Right lobe of liver (tissue), 6 donors: ENCODE measurements around the gene B4GALNT1. TPM values are rescaled to one million over a fixed set of nuclear protein-coding genes. Genes with fewer than 3 reads are reported as not detected.
"Not testable (repeated sequence)": the region's sequence is repeated elsewhere in the genome, so short reads cannot be mapped to it uniquely, and the experiment has no call there.

ENCODE experiments used
- ATAC-seq, 4 donors: fragments of 200-7000 bp; cut with Tn5 transposase; one replicate each; pipeline ENCODE4 v1.9.1; 2020; ENCODE audit warnings: mild to moderate bottlenecking in 4 of 4, moderate library complexity in 4 of 4
- DNase-seq, 3 donors: peaks; one replicate each; pipeline ENCODE4 v3.0.0-alpha.2; 2020
- H3K27ac ChIP-seq, 3 donors: fragments of 200-600 bp; one replicate each; pipeline ENCODE4 v1.8.0; 2022
- H3K27me3 ChIP-seq, 2 donors: fragments of 200-600 bp; one replicate each; pipeline ENCODE4 v1.8.0; 2022
- H3K36me3 ChIP-seq, 4 donors: fragments of 200-600 bp; sonication (generic) in 1 of 4; one replicate each; pipeline versions ENCODE4 v1.5.1 to v1.8.0; 2017 to 2022; ENCODE audit warnings: control low read depth in 1 of 4
- H3K4me1 ChIP-seq, 4 donors: fragments of 200-600 bp; sonication (generic) in 1 of 4; one replicate each; pipeline versions ENCODE4 v1.5.1 to v1.8.0; 2017 to 2022; ENCODE audit warnings: control low read depth in 1 of 4
- H3K4me3 ChIP-seq, 3 donors: fragments of 200-600 bp; one replicate each; pipeline ENCODE4 v1.8.0; 2022
- H3K9me3 ChIP-seq, 4 donors: fragments of 200-600 bp; sonication (generic) in 1 of 4; one replicate each; pipeline versions ENCODE4 v1.5.1 to v1.8.0; 2017 to 2022; ENCODE audit warnings: control low read depth in 1 of 4
- POLR2A ChIP-seq: fragments of 450-650 bp; IDR thresholded peaks from one replicate; pipeline ENCODE4 v1.6.1; 2017; ENCODE audit warnings: antibody characterized with exemption, mild to moderate bottlenecking
- WGBS: methylation state at CpG from one replicate; pipeline ENCODE4 v1.1.6; 2018; ENCODE audit warnings: low coverage, low lambda C conversion rate; ENCODE audit not compliant: insufficient coverage; ENCODE audit errors: missing lambda C conversion rate; 5-methylcytosine and 5-hydroxymethylcytosine counted together
- intact Hi-C, 2 donors: fragments of 100-400 bp; cut with DNase I; formaldehyde crosslinking; loops; one replicate each; pipeline versions ENCODE4 v1.11.2 to v1.14.1; 2022
- total RNA-seq, 6 experiments: library from RNA; depleted of rRNA in 2 of 6; stranded (reverse); fragments of >200 nt in 2 of 6; fragmentation: NEBNext Ultra II Directional in 3 of 6; extraction: Animal tissue kit (Norgen Biotek cat#: 25700) in 3 of 6; gene quantifications; one replicate each; pipeline versions ENCODE4 v1.1.0 to v1.2.4, GENCODE V29; 2016 to 2023
- TF ChIP-seq, protein P1 (sequence below), 4 donors: fragments of 200-600 bp in 3 of 4; fragments of 450-650 bp in 1 of 4; IDR thresholded peaks; one replicate each; pipeline versions ENCODE4 v1.5.1 to v1.8.0; 2016 to 2022; ENCODE audit warnings: antibody characterized with exemption in 4 of 4, mild to moderate bottlenecking in 2 of 4
- donor health status: DM: no; HTN: yes; CAD: no.
- donor health status: DM: no; HTN: no; CAD: no.
- donor health status: DM: no; HTN: no; CAD: no.
- donor health status: DM: no; HTN: yes; CAD: no.
- donor health status: DM: no; HTN: yes; CAD: no.

Gene B4GALNT1
- total RNA-seq, 6 experiments from 2014 or later, result 0.44 to 3.6 (median 0.78) TPM

DNA sequence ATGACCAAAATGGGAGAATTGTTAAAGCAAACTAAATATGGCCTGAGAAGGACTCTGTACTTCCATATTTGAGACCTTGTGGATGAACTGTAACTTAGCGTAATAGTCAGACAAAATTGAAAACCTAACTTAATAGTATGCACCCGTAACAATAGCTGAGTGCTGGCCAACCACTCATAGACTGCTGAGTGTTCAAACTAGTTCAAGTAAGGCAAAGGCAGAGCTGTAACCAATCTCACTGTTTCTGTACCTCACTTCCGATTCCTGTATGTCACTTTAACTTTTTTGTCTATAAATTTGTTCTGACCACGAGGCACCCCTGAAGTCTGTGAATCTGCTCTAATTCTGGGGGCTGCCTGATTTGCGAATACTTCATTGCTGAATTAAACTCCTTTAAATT, 33.9 kb upstream of the B4GALNT1 start:
- Histone ChIP-seq H3K9me3 (no peaks in the 10 kb centered on the region), H3K27ac (no peak overlapping the region), H3K36me3 (no peaks in the 10 kb centered on the region), H3K4me1 (no peaks in the 10 kb centered on the region), H3K27me3 (no peaks in the 10 kb centered on the region), H3K4me3 (no peak overlapping the region)
- 71% methylated on average over 4 of the region's 5 CpGs for WGBS
- ATAC-seq (no peak), DNase-seq (no peak)
- TF ChIP-seq, protein P1, sequence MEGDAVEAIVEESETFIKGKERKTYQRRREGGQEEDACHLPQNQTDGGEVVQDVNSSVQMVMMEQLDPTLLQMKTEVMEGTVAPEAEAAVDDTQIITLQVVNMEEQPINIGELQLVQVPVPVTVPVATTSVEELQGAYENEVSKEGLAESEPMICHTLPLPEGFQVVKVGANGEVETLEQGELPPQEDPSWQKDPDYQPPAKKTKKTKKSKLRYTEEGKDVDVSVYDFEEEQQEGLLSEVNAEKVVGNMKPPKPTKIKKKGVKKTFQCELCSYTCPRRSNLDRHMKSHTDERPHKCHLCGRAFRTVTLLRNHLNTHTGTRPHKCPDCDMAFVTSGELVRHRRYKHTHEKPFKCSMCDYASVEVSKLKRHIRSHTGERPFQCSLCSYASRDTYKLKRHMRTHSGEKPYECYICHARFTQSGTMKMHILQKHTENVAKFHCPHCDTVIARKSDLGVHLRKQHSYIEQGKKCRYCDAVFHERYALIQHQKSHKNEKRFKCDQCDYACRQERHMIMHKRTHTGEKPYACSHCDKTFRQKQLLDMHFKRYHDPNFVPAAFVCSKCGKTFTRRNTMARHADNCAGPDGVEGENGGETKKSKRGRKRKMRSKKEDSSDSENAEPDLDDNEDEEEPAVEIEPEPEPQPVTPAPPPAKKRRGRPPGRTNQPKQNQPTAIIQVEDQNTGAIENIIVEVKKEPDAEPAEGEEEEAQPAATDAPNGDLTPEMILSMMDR (IDR thresholded peaks at IDR 0.05), result no peak
- TF ChIP-seq POLR2A, result no peak
- intact Hi-C loops, result no loop called here

DNA sequence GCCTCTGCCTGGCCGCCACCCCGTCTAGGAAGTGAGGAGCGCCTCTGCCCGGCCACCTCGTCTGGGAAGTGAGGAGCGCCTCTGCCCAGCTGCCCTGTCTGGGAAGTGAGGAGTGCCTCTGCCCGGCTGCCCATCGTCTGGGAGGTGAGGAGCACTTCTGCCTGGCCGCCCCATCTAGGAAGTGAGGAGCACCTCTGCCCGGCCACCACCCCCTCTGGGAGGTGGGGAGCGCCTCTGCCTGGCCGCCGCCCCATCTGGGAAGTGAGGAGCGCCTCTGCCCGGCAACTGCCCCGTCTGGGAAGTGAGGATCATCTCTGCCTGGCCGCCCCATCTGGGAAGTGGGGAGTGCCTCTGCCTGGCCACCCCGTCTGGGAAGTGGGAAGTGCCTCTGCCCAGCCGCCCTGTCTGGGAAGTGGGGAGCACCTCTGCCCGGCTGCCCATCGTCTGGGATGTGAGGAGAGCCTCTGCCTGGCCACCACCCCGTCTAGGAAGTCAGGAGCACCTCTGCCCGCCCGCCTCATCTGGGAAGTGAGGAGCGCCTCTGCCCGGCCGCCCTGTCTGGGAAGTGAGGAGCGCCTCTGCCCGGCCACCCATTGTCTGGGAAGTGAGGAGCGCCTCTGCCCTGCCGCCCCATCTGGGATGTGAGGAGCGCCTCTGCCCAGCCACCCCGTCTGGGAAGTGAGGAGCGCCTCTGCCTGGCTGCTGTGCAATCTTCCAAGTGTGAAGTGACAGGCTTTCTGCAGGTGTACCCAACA, 32.2 kb upstream of the B4GALNT1 start:
- WGBS, result 80% methylated on average over 1 of the region's 34 CpGs
- ATAC-seq, H3K9me3 ChIP-seq, intact Hi-C loops, H3K27me3 ChIP-seq, H3K27ac ChIP-seq, DNase-seq, H3K4me1 ChIP-seq, H3K36me3 ChIP-seq, H3K4me3 ChIP-seq: not testable (repeated sequence)

DNA sequence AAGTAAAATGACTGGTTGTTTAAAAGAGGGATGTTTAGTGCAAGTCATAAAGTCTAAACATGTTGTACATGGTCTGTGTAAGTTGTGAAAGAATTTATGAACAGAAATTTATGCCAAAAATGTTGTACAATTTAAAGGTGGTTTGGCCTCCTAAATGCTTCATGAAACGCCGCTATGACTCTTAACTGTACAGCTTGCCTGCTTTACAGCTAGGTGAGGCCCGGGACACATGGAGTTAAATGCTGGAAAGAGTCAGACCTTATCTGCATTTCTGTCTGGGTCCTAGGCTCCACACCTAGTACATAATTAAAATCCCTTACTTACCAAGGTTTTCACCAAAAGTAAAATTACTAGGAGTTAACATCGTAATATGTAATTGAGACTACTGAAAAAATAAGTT, 28.4 kb upstream of the B4GALNT1 start:
- H3K9me3 ChIP-seq, result no peaks in the 10 kb centered on the region
- H3K27me3 ChIP-seq, result no peaks in the 10 kb centered on the region
- WGBS, result 89% methylated on average over 4 of the region's 4 CpGs
- ATAC-seq, result no peak
- no peaks in the 10 kb centered on the region for H3K36me3 ChIP-seq
- no peak overlapping the region for H3K4me3 ChIP-seq
- peaks cover 0 to 11% (median 2%) of the 10 kb centered on the region in 4 donors for H3K4me1 ChIP-seq
- intact Hi-C loops, result no loop called here
- no peak for DNase-seq
- TF ChIP-seq, protein P1 (IDR thresholded peaks at IDR 0.05), result no peak
- TF ChIP-seq POLR2A, result no peak
- H3K27ac ChIP-seq, result no peak overlapping the region

DNA sequence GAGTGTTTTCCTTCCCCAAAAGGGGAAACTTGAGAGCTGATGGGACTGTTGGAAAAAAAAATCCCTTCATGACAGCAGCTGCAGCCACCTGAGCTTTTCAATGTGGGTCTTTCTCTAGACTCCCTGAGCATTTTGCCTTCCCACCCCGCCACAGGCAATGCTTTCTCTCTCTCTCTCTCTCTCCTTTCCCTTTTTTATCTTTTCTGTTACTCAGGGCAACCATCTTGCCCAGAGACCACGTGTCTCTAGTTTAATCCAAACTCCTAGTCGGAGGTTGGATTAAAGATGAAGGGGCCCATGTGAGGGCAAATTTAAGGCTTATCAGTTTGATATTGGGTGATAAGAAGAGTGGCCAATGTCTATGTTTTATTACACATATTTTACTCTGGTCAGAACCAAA, 25.9 kb upstream of the B4GALNT1 start:
- DNase-seq (no peak), ATAC-seq (no peak)
- no peaks in the 10 kb centered on the region for H3K9me3 ChIP-seq
- intact Hi-C loops, result no loop called here
- no peak overlapping the region for H3K4me3 ChIP-seq
- H3K27me3 ChIP-seq, result no peaks in the 10 kb centered on the region
- no peaks in the 10 kb centered on the region for H3K36me3 ChIP-seq
- no peak overlapping the region for H3K27ac ChIP-seq
- H3K4me1 ChIP-seq, result peaks cover 0 to 11% (median 2%) of the 10 kb centered on the region in 4 donors
- WGBS, result 58% methylated on average over 3 of the region's 3 CpGs
- no peak for TF ChIP-seq POLR2A
- TF ChIP-seq, protein P1 (IDR thresholded peaks at IDR 0.05), result no peak

DNA sequence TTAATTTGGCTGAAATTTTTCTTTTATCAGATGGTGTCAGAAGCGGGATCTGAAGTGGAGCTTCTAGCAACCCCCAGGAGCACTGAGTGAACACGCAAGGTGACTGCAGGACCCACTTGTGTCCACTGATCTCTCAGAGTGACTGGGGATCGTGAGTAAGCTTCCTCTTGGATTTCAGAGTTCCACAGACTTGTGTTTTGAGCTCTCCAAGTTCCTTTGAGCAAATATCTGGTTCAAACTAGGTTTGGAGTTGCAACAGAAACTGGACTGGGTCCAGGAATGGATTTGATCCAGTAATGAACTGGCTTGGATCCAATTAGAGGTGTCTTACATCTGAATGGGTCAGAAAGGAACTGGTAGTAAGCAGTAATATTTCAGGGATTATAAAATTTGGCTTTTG, 24.7 kb upstream of the B4GALNT1 start:
- peak overlapping the region in 1 of 3 donors; percentile 40 for H3K27ac ChIP-seq
- peak in 1 of 3 donors; percentile 70 for DNase-seq
- intact Hi-C loops, result no loop called here

DNA sequence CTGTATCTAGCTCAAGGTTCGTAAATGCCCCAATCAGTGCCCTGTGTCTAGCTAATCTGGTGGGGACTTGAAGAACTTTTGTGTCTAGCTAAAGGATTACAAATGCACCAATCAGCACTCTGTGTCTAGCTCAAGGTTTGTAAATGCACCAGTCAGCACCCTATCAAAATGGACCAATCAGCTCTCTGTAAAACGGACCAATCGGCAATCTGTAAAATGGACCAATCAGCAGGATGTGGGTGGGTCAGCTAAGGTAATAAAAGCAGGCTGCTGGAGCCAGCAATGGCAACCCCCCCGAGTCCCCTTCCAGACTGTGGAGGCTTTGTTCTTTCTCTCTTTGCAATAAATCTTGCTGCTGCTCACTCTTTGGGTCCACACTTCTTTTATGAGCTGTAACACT, 23.4 kb upstream of the B4GALNT1 start:
- WGBS, result 71% methylated on average over 3 of the region's 4 CpGs
- ATAC-seq, H3K4me3 ChIP-seq, H3K27me3 ChIP-seq, intact Hi-C loops, H3K9me3 ChIP-seq, H3K36me3 ChIP-seq, H3K27ac ChIP-seq, DNase-seq: not testable (repeated sequence)
- H3K4me1 ChIP-seq, result peaks cover 0 to 11% (median 2%) of the 10 kb centered on the region in 4 donors

More for the DNA sequence above, 24.7 kb upstream of the B4GALNT1 start:
- no peaks in the 10 kb centered on the region for H3K36me3 ChIP-seq
- H3K27me3 ChIP-seq, result no peaks in the 10 kb centered on the region
- peaks cover 0 to 11% (median 2%) of the 10 kb centered on the region in 4 donors for H3K4me1 ChIP-seq
- no peak for TF ChIP-seq POLR2A
- TF ChIP-seq, protein P1 (IDR thresholded peaks at IDR 0.05), result no peak
- peak; percentile 80 to 92 (median 90) for ATAC-seq
- no peaks in the 10 kb centered on the region for H3K9me3 ChIP-seq
- no peak overlapping the region for H3K4me3 ChIP-seq
- 20% methylated on average over 3 of the region's 3 CpGs for WGBS
